C4-2B (cell line): ENCODE data around the gene UBR2.

ENCODE experiments used
- CTCF ChIP-seq: fragments of 450-650 bp; conservative IDR thresholded peaks from 2 replicates; pipeline ENCODE4 v1.5.1; 2017; ENCODE audit warnings: mild to moderate bottlenecking
- ZFX ChIP-seq: fragments of 450-650 bp; IDR thresholded peaks from 2 replicates; pipeline ENCODE4 v1.6.1; 2017

GRCh38 chr6:42530751-42531150 lies 33.1 kb upstream of the UBR2 start:
- no peak for TF ChIP-seq CTCF
- TF ChIP-seq ZFX, result no peak
